HG03575 (cell line): Measurements from ENCODE around the gene SPIN3.
"Not testable (repeated sequence)": the region's sequence is repeated elsewhere in the genome, so short reads cannot be mapped to it uniquely, and the experiment has no call there.

Experiments used
- ATAC-seq: cut with Tn5 transposase; IDR thresholded peaks from one replicate; pipeline ENCODE4 v1.9.1; 2021; ENCODE audit not compliant: unreplicated experiment, insufficient number of reproducible peaks, low FRiP score; ENCODE audit errors: extremely low read depth

Gene SPIN3

DNA sequence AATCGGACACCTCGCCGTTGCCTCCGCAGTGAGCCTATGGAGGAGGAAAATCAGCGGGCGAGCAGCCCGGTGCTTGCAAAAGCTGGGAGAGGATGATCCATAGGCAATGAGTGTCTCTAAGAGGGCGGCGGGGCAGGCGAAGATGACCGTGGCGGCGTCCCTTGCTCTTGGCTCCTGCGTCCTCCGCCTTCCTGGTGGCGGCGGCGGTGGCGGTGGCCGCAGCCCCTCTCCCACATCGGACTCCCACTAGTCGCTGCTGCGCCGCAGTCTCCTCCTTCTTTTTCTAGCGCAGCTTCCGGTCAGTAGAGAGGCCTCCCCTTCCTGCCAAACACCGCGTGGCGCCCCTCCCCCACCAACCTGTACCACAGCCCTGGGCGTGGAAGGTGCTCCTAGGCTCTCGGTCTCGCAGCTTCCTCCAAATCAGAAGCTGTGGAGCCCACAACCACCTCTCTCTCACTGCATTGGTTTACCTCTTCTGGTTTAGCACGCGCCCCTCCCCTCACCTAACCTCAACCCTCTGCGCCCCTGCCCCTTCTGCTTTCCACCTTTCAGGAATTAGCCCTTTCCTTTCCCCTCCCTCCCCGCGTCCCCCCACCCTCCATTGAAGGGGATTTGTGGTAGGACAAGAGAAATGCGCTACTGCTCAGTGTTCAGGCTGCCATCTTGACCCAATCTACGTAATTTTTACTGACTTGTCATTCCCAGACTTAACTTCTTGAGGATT, at the start of gene SPIN3:
TSS of gene SPIN3 (minus strand) at position 271 of the 724 bp plus-strand sequence. CDS start 594 bp downstream, outside the sequence.
- no peak for ATAC-seq

GRCh38 chrX:57044245-57044644, 48.9 kb upstream of the SPIN3 start:
- no peak for ATAC-seq

- ATAC-seq: not testable (repeated sequence)
Observed at GRCh38 chrX:57037265-57037664, 41.9 kb upstream of the SPIN3 start.

- no peak for ATAC-seq
Observed at GRCh38 chrX:56994375-56995270, 718 bp downstream of the SPIN3 start.

DNA sequence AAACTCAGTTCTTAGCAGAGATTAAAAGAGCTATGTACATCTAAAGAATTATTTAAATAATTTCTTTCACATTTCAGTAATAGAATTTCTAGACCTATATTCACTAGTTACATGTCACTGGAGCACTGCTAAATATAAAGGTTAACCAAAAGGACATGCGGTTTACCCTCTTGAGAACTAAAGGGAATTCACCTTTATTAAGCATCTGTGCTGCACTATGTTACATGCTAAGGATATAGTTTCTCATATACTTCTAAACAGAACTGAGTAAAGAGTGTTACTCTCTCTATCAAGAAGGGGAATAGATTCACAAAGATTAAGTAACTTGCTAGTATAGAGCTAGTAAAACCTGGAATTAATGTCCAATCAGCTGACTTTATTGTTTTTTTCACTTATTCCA, 7.6 kb downstream of the SPIN3 start:
- no peak for ATAC-seq

- no peak for ATAC-seq
Observed at GRCh38 chrX:56986138-56986537, 9.2 kb downstream of the SPIN3 start.

- peak; percentile 87 for ATAC-seq
Observed at GRCh38 chrX:56978172-56978571, 17.2 kb downstream of the SPIN3 start.

GRCh38 chrX:56975611-56976010, 19.7 kb downstream of the SPIN3 start:
- ATAC-seq: no peak

GRCh38 chrX:56974408-56974807, 20.9 kb downstream of the SPIN3 start:
- no peak for ATAC-seq

DNA sequence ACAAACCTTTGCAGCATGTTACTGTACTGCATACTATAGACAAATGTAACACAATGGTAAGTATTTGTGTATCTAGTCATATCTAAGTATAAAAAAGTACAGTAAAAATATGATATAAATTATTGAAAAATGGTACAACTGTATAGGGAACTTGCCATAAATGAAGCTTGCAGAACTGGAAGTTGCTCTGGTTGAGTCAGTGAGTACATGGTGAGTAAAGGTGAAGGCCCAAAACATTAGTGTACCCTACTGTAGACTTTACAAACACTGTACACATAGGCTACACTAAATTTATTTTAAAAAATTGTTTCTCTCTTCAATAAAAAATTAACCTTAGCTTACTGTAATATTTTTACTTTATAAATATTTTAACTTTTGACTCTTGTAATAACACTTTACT, 25.8 kb downstream of the SPIN3 start:
- no peak for ATAC-seq

DNA sequence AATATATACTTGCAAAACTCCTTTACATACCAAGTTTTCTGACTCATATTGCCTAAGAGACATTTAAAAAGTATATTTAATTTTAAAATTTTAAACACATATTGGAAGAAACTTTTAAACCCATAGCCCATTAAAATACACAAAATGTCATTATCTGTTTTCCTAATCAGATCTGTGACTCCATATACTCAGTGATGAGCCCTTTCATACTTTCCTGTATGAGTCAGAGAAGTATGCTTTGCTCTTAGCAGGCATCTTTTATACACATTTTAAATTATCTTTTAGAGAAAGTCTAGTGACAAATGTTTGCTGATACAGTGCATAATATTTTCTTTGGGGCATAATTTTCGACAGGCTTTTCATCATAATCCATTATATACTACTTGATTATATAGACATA, 26.4 kb downstream of the SPIN3 start:
- no peak for ATAC-seq

DNA sequence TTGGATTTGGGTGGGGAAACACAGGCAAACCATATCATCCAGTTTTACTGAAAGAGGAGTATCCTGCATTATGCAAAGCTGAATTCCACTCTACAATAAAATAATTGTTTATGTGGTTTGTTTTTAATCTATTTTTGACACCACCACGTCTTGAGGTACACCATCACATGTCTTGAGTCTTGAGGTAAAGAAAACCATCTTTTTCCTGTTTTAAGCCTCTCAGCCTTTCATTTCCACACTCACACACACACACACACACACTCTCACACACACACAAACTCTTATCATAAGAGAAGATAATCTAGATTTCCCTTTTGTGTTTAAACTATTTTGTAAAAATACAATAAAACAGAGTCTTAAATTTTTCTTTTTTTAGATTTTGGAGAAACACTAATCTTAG, 32.0 kb downstream of the SPIN3 start:
- no peak for ATAC-seq

DNA sequence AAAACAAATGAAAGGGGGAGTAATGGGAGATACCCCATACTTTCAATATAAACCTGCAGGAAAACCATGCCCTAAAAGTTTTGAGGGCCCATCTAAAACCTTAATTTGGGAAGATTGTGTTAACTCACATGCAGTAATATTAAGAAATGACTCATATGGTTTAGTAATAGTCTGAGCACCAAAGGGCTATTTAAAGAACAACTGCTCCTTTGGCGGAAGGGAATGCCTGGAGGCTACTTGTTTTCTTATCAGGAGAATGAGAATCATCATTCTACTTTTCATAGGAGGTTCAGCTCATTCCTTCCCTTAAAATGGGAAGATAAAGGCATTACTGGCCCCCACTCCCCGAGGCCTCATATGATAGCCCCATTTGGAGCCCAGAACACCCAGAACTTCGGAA, 47.6 kb downstream of the SPIN3 start:
- ATAC-seq: no peak

GRCh38 chrX:56946201-56946600, 49.1 kb downstream of the SPIN3 start:
- not testable (repeated sequence) for ATAC-seq

DNA sequence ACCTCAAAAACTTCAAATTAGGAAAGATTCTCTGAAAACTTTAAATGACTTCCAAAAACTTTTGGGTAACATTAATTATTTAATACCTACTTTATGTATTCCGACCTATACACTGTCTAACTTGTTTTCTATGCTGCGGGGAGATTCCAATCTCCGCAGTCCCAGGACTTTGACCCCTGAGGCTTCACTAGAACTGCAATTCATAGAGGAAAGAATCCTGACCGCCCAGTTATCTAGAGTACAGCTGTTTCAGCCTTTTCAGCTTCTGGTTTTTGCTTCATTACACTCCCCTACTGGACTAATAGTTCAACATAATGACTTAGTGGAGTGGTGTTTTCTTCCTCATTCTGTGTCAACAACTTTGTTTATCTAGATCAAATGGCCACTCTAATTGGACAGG, 50.1 kb downstream of the SPIN3 start:
- ATAC-seq: not testable (repeated sequence)

DNA sequence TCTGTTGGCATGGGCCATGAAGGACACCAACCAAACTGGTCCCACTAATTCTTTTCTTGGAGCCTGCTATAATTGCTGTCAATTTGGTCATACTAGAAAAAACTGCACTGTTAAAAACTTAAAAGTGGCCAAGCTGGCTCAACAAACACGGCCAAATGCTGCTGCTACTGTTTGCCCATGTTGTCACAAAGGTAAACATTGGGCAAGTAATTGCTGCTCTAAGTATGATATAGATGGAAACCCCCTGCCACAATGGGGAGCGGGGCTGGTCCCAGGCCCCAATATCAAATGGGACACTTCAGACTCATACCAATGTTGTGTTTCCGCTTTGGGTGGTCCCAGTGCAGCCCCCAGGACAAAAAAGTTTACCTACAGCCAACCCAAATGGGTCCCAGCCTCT, 52.1 kb downstream of the SPIN3 start:
- no peak for ATAC-seq
